CD14-positive monocyte (primary cell): ENCODE data around the gene TCF25. TPM values are rescaled to one million over a fixed set of nuclear protein-coding genes. Genes with fewer than 3 reads are reported as not detected.

Experiments
- DNase-seq, 3 donors: peaks; one replicate each; pipeline ENCODE4 v3.0.0-alpha.2; 2011 to 2022
- H2AFZ ChIP-seq: 2 replicates; pipeline ENCODE4 v1.6.0; 2012; ENCODE audit warnings: mild to moderate bottlenecking, low read depth, low read length, inconsistent platforms; ENCODE audit not compliant: insufficient read depth, poor library complexity, severe bottlenecking
- H3K27ac ChIP-seq, 2 donors: 1 replicate in 1 of 2; 2 replicates in 1 of 2; pipeline ENCODE4 v1.5.1; 2012 to 2013; ENCODE audit warnings: low read length in 2 of 2, control low read depth in 1 of 2, inconsistent platforms in 1 of 2, low read depth in 1 of 2, mild to moderate bottlenecking in 1 of 2
- H3K27me3 ChIP-seq, 2 donors: one replicate each; pipeline versions ENCODE4 v1.6.0 to v1.6.1; 2011 to 2013; ENCODE audit warnings: low read length in 2 of 2; ENCODE audit not compliant: control insufficient read depth in 2 of 2, insufficient read depth in 2 of 2
- H3K36me3 ChIP-seq, 2 donors: replicated peaks in 1 of 2; 1 replicate in 1 of 2; 2 replicates in 1 of 2; pipeline versions ENCODE4 v1.5.1 to v1.6.1; 2012 to 2013; ENCODE audit warnings: low read length in 2 of 2, control low read depth in 1 of 2, inconsistent platforms in 1 of 2, mild to moderate bottlenecking in 1 of 2; ENCODE audit not compliant: insufficient read depth in 2 of 2, control insufficient read depth in 1 of 2
- H3K4me1 ChIP-seq, 2 donors: 1 replicate in 1 of 2; 2 replicates in 1 of 2; pipeline versions ENCODE4 v1.5.1 to v1.6.1; 2012 to 2013; ENCODE audit warnings: low read length in 2 of 2, control low read depth in 1 of 2, inconsistent platforms in 1 of 2, mild to moderate bottlenecking in 1 of 2, moderate library complexity in 1 of 2; ENCODE audit not compliant: insufficient read depth in 2 of 2, control insufficient read depth in 1 of 2
- H3K4me2 ChIP-seq: replicated peaks from 2 replicates; pipeline ENCODE3; 2012; ENCODE audit warnings: low read length, moderate library complexity, mild to moderate bottlenecking; ENCODE audit not compliant: poor library complexity, severe bottlenecking; ENCODE audit errors: extremely low read depth
- H3K4me3 ChIP-seq, 3 experiments: fragments of 200-600 bp in 1 of 3; sonication (generic) in 1 of 3; replicated peaks in 1 of 3; 1 replicate in 2 of 3; 2 replicates in 1 of 3; pipeline ENCODE4 v1.5.1; 2011 to 2013; ENCODE audit warnings: low read length in 3 of 3, mild to moderate bottlenecking in 3 of 3, control low read depth in 2 of 3, low read depth in 2 of 3, inconsistent platforms in 1 of 3, moderate library complexity in 1 of 3
- H3K79me2 ChIP-seq: 2 replicates; pipeline ENCODE4 v1.6.0; 2012; ENCODE audit warnings: mild to moderate bottlenecking, control low read depth, inconsistent platforms, low read length, moderate library complexity; ENCODE audit not compliant: insufficient read depth
- H3K9ac ChIP-seq: 2 replicates; pipeline ENCODE4 v1.6.0; 2017; ENCODE audit warnings: low read length, mild to moderate bottlenecking; ENCODE audit not compliant: insufficient read depth, poor library complexity, severe bottlenecking
- H3K9me3 ChIP-seq, 2 donors: replicated peaks in 1 of 2; 1 replicate in 1 of 2; 2 replicates in 1 of 2; pipeline versions ENCODE4 v1.5.1 to v1.6.1; 2012 to 2013; ENCODE audit warnings: low read length in 2 of 2, control low read depth in 1 of 2; ENCODE audit not compliant: control insufficient read depth in 1 of 2, insufficient read depth in 1 of 2
- H4K20me1 ChIP-seq: 2 replicates; pipeline ENCODE4 v1.6.0; 2012; ENCODE audit warnings: mild to moderate bottlenecking, low read length, control low read depth, moderate library complexity; ENCODE audit not compliant: insufficient read depth
- H3K27ac Mint-ChIP-seq, 7 donors: one replicate each; pipeline ENCODE4 v1.8.0; 2020; ENCODE audit warnings: mild to moderate bottlenecking in 7 of 7, mixed read lengths in 7 of 7, moderate library complexity in 6 of 7, inconsistent platforms in 2 of 7
- H3K27me3 Mint-ChIP-seq, 3 donors: one replicate each; pipeline ENCODE4 v1.8.0; 2021 to 2022; ENCODE audit warnings: low read depth in 3 of 3, mild to moderate bottlenecking in 3 of 3, mixed read lengths in 3 of 3, moderate library complexity in 3 of 3, inconsistent platforms in 1 of 3
- H3K36me3 Mint-ChIP-seq, 2 donors: one replicate each; pipeline ENCODE4 v1.8.0; 2020; ENCODE audit warnings: mixed read lengths in 2 of 2, inconsistent platforms in 1 of 2, mild to moderate bottlenecking in 1 of 2
- H3K4me1 Mint-ChIP-seq: one replicate; pipeline ENCODE4 v1.8.0; 2020; ENCODE audit warnings: mild to moderate bottlenecking, mixed read lengths
- H3K4me3 Mint-ChIP-seq, 2 donors: one replicate each; pipeline ENCODE4 v1.8.0; 2020; ENCODE audit warnings: mild to moderate bottlenecking in 2 of 2, mixed read lengths in 2 of 2, moderate library complexity in 1 of 2
- H3K9me3 Mint-ChIP-seq, 7 donors: one replicate each; pipeline ENCODE4 v1.8.0; 2020 to 2022; ENCODE audit warnings: mixed read lengths in 7 of 7, mild to moderate bottlenecking in 6 of 7, moderate library complexity in 6 of 7, inconsistent platforms in 2 of 7
- WGBS: methylation state at CpG from one replicate; pipeline ENCODE4 v1.1.5; 2013; ENCODE audit warnings: missing lambda C conversion rate; ENCODE audit not compliant: insufficient coverage; 5-methylcytosine and 5-hydroxymethylcytosine counted together
- intact Hi-C, 2 donors: fragments of 100-400 bp; cut with micrococcal nuclease; formaldehyde crosslinking; loops; one replicate each; pipeline versions ENCODE4 v1.15.0 to v1.15.1; 2023
- polyA plus RNA-seq, 3 donors: library from polyadenylated mRNA; depleted of rRNA in 1 of 3; unstranded in 2 of 3; stranded (reverse) in 1 of 3; fragments of 300-500 nt in 2 of 3; fragments of >200 nt in 1 of 3; fragmentation: Illumina TruSeq in 2 of 3; gene quantifications; 1 replicate in 2 of 3; 2 replicates in 1 of 3; pipeline ENCODE4 v1.2.3, GENCODE V29; 2012 to 2021
- TF ChIP-seq, protein P1 (sequence below): fragments of 200-600 bp; IDR thresholded peaks from one replicate; pipeline ENCODE4 v1.8.0; 2022; ENCODE audit warnings: antibody characterized with exemption, mild to moderate bottlenecking

TCF25 gene
- polyA plus RNA-seq, 3 donors, result 98.0 to 231 (median 114) TPM

DNA sequence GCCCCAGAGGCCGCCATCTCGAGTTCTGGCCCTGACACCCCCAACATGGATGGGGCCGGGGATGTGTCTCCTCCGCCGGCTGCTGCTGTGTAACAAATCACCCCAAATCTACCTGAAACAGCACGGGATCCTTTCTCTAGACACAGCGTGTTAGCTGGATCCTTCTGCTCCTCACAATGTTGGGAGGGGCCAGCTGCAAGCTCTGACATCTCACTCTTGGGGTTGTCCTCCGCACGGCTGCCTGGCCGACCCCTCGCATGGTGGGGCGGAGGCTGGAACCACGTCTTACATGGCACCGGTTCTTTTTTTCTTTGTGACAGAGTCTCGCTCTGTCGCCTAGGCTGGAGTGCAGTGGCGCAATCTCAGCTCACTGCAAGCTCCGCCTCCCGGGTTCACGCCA, 63.6 kb downstream of the TCF25 start:
- Mint-ChIP-seq H3K27me3 (peaks cover 9 to 22% (median 20%) of the 10 kb centered on the region in 3 donors), H3K9me3 (peaks cover 0 to 6% (median 0%) of the 10 kb centered on the region in 7 donors), H3K27ac (peak overlapping the region in 1 of 7 donors; percentile 50), H3K36me3 (no peaks in the 10 kb centered on the region), H3K4me3 (no peak overlapping the region), H3K4me1 (no peaks in the 10 kb centered on the region)
- no peak overlapping the region for H2AFZ ChIP-seq
- H3K4me3 ChIP-seq, result no peak overlapping the region
- H3K27me3 ChIP-seq, result peaks cover 0 to 2% of the 10 kb centered on the region in 2 donors
- no peak overlapping the region for H3K9ac ChIP-seq
- no peaks in the 10 kb centered on the region for H3K36me3 ChIP-seq
- TF ChIP-seq, protein P1, sequence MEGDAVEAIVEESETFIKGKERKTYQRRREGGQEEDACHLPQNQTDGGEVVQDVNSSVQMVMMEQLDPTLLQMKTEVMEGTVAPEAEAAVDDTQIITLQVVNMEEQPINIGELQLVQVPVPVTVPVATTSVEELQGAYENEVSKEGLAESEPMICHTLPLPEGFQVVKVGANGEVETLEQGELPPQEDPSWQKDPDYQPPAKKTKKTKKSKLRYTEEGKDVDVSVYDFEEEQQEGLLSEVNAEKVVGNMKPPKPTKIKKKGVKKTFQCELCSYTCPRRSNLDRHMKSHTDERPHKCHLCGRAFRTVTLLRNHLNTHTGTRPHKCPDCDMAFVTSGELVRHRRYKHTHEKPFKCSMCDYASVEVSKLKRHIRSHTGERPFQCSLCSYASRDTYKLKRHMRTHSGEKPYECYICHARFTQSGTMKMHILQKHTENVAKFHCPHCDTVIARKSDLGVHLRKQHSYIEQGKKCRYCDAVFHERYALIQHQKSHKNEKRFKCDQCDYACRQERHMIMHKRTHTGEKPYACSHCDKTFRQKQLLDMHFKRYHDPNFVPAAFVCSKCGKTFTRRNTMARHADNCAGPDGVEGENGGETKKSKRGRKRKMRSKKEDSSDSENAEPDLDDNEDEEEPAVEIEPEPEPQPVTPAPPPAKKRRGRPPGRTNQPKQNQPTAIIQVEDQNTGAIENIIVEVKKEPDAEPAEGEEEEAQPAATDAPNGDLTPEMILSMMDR, result no peak
- no peaks in the 10 kb centered on the region for H4K20me1 ChIP-seq
- intact Hi-C loops, result no loop called here
- WGBS, result 95% methylated on average over 8 of the region's 20 CpGs
- no peaks in the 10 kb centered on the region for H3K9me3 ChIP-seq
- no peaks in the 10 kb centered on the region for H3K79me2 ChIP-seq
- H3K4me1 ChIP-seq, result no peaks in the 10 kb centered on the region
- no peak for DNase-seq
- H3K27ac ChIP-seq, result no peak overlapping the region
- H3K4me2 ChIP-seq, result no peak overlapping the region

GRCh38 chr16:89938175-89938885, 64.9 kb downstream of the TCF25 start:
- Histone ChIP-seq H3K4me3 (no peak overlapping the region), H3K9ac (no peak overlapping the region), H3K27ac (no peak overlapping the region), H3K79me2 (no peaks in the 10 kb centered on the region), H2AFZ (no peak overlapping the region), H3K9me3 (no peaks in the 10 kb centered on the region), H3K27me3 (peaks cover 0 to 2% of the 10 kb centered on the region in 2 donors), H4K20me1 (no peaks in the 10 kb centered on the region), H3K36me3 (no peaks in the 10 kb centered on the region), H3K4me2 (no peak overlapping the region), H3K4me1 (no peaks in the 10 kb centered on the region)
- intact Hi-C loops, result no loop called here
- no peak overlapping the region for H3K4me3 Mint-ChIP-seq
- peak overlapping the region in 2 of 7 donors; percentile 6 to 62 for H3K27ac Mint-ChIP-seq
- no peaks in the 10 kb centered on the region for H3K36me3 Mint-ChIP-seq
- TF ChIP-seq, protein P1, result no peak
- 80% methylated on average over 18 of the region's 21 CpGs for WGBS
- no peak for DNase-seq
- no peaks in the 10 kb centered on the region for H3K4me1 Mint-ChIP-seq
- H3K9me3 Mint-ChIP-seq, result peaks cover 0 to 4% (median 0%) of the 10 kb centered on the region in 7 donors
- peaks cover 10 to 29% (median 21%) of the 10 kb centered on the region in 3 donors for H3K27me3 Mint-ChIP-seq
